ENCODE data around the gene TEC.
"Not testable (repeated sequence)": the region's sequence is repeated elsewhere in the genome, so short reads cannot be mapped to it uniquely, and the experiment has no call there.

Gene TEC

GRCh38 chr4:48242511-48243195, 27.0 kb downstream of the TEC start:
- no peak for DNase-seq (ENCODE audit: low spot score)

- no peak for DNase-seq (ENCODE audit: low spot score)
These were observed 27.9 kb downstream of the TEC start for GRCh38 chr4:48241731-48242130.

- no peak for DNase-seq (ENCODE audit: low spot score)
These were observed 31.5 kb downstream of the TEC start for GRCh38 chr4:48237996-48238645.

GRCh38 chr4:48235050-48235449, 34.6 kb downstream of the TEC start:
- DNase-seq (ENCODE audit: low spot score) = no peak

GRCh38 chr4:48234575-48234974, 35.1 kb downstream of the TEC start:
- no peak for DNase-seq (ENCODE audit: low spot score)

GRCh38 chr4:48228949-48229348, 40.7 kb downstream of the TEC start:
- no peak for DNase-seq (ENCODE audit: low spot score)

GRCh38 chr4:48227662-48228061, 42.0 kb downstream of the TEC start:
- no peak for DNase-seq (ENCODE audit: low spot score)

- no peak for DNase-seq (ENCODE audit: low spot score)
These were observed 43.4 kb downstream of the TEC start for GRCh38 chr4:48226199-48226598.

- no peak for DNase-seq (ENCODE audit: low spot score)
These were observed 44.1 kb downstream of the TEC start for GRCh38 chr4:48225368-48226141.

GRCh38 chr4:48224606-48225005, 45.0 kb downstream of the TEC start:
- no peak for DNase-seq (ENCODE audit: low spot score)

- no peak for DNase-seq (ENCODE audit: low spot score)
These were observed 45.9 kb downstream of the TEC start for GRCh38 chr4:48223633-48224295.

- no peak for DNase-seq (ENCODE audit: low spot score)
These were observed 47.1 kb downstream of the TEC start for GRCh38 chr4:48222491-48222890.

- not testable (repeated sequence) for DNase-seq (ENCODE audit: low spot score)
These were observed 50.2 kb downstream of the TEC start for GRCh38 chr4:48219430-48219829.

GRCh38 chr4:48216563-48216962, 53.1 kb downstream of the TEC start:
- no peak for DNase-seq (ENCODE audit: low spot score)

- no peak for DNase-seq (ENCODE audit: low spot score)
These were observed 53.7 kb downstream of the TEC start for GRCh38 chr4:48215977-48216376.

- peak; percentile 38 for DNase-seq (ENCODE audit: low spot score)
These were observed 57.5 kb downstream of the TEC start for GRCh38 chr4:48212165-48212564.

GRCh38 chr4:48210966-48211328, 58.7 kb downstream of the TEC start:
- DNase-seq (ENCODE audit: low spot score) = no peak

- DNase-seq (ENCODE audit: low spot score) = no peak
These were observed 64.0 kb downstream of the TEC start for GRCh38 chr4:48205626-48206025.

- DNase-seq (ENCODE audit: low spot score) = no peak
These were observed 64.5 kb downstream of the TEC start for GRCh38 chr4:48205107-48205506.

GRCh38 chr4:48203819-48204218, 65.8 kb downstream of the TEC start:
- peak; percentile 31 for DNase-seq (ENCODE audit: low spot score)

GRCh38 chr4:48197643-48198237, 71.9 kb downstream of the TEC start:
- no peak for DNase-seq (ENCODE audit: low spot score)
